ENCODE results near the gene KCTD18.

The KCTD18 gene

DNA sequence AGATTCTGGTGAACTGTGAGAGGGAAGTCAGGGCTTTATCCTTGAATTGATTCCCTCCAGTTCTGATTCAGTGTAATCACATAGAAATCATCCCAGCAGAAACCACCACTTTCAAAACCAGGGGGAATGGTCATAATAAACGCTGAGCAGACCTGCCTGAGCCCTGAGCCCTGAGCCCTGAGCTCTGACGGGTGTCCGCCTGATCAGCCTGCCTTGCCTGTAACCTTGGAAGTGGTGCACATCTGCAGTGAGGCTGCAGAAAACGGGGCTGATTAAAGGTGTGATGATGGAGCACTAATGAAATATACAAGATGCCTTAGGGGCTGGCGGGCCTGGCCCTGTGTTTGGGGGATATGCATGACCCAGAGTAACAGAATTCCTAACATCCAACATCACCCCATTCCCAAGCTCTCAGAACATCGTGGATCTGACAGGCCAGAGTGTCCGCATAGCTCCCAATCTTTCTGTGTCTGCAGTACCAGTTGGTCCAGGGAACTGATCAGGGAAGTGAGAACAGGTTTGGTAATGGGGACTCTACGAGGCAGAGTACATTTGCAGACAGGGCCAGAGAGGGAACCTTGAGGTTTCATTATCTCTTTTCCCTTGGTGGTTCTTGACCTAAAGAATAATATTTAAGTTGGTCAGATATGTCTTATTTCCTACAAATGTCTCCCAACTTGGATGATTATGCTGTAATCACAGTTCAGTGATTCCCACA, 37.8 kb downstream of the KCTD18 start:
- Histone ChIP-seq H3K4me3 (replicated peaks; ENCODE audit: insufficient read depth, low read length) (no peak overlapping the region), H3K27ac (replicated peaks) (no peak overlapping the region), H3K27me3 (ENCODE audit: insufficient read depth, poor library complexity, severe bottlenecking) (no peaks in the 10 kb centered on the region)
- no peak for DNase-seq (ENCODE audit: low read depth in 1 of 2, low spot score in 1 of 2)
- no peak for TF ChIP-seq CTCF (IDR thresholded peaks at IDR 0.05; ENCODE audit: insufficient read depth, low read length)
- TF ChIP-seq, protein P1, sequence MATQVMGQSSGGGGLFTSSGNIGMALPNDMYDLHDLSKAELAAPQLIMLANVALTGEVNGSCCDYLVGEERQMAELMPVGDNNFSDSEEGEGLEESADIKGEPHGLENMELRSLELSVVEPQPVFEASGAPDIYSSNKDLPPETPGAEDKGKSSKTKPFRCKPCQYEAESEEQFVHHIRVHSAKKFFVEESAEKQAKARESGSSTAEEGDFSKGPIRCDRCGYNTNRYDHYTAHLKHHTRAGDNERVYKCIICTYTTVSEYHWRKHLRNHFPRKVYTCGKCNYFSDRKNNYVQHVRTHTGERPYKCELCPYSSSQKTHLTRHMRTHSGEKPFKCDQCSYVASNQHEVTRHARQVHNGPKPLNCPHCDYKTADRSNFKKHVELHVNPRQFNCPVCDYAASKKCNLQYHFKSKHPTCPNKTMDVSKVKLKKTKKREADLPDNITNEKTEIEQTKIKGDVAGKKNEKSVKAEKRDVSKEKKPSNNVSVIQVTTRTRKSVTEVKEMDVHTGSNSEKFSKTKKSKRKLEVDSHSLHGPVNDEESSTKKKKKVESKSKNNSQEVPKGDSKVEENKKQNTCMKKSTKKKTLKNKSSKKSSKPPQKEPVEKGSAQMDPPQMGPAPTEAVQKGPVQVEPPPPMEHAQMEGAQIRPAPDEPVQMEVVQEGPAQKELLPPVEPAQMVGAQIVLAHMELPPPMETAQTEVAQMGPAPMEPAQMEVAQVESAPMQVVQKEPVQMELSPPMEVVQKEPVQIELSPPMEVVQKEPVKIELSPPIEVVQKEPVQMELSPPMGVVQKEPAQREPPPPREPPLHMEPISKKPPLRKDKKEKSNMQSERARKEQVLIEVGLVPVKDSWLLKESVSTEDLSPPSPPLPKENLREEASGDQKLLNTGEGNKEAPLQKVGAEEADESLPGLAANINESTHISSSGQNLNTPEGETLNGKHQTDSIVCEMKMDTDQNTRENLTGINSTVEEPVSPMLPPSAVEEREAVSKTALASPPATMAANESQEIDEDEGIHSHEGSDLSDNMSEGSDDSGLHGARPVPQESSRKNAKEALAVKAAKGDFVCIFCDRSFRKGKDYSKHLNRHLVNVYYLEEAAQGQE (IDR thresholded peaks at IDR 0.05; ENCODE audit: insufficient replicate concordance, low read depth): no peak
- TF ChIP-seq GABPA (IDR thresholded peaks at IDR 0.05; ENCODE audit: low read depth): no peak
- no peak for TF ChIP-seq SPI1 (IDR thresholded peaks at IDR 0.05; ENCODE audit: borderline replicate concordance, low read depth)
- TF ChIP-seq POLR2AphosphoS5 (IDR thresholded peaks at IDR 0.05; ENCODE audit: low read depth): no peak

- H3K4me3 ChIP-seq (replicated peaks; ENCODE audit: insufficient read depth, low read length): no peak overlapping the region
- no peak overlapping the region for H3K27ac ChIP-seq (replicated peaks)
- no peaks in the 10 kb centered on the region for H3K27me3 ChIP-seq (ENCODE audit: insufficient read depth, poor library complexity, severe bottlenecking)
- TF ChIP-seq GABPA (IDR thresholded peaks at IDR 0.05; ENCODE audit: low read depth) (no peak), CTCF (IDR thresholded peaks at IDR 0.05; ENCODE audit: insufficient read depth, low read length) (peak; percentile 49), SPI1 (IDR thresholded peaks at IDR 0.05; ENCODE audit: borderline replicate concordance, low read depth) (no peak), POLR2AphosphoS5 (IDR thresholded peaks at IDR 0.05; ENCODE audit: low read depth) (no peak)
- TF ChIP-seq, protein P1 (IDR thresholded peaks at IDR 0.05; ENCODE audit: insufficient replicate concordance, low read depth): no peak
- DNase-seq (ENCODE audit: low read depth in 1 of 2, low spot score in 1 of 2): peak in 1 of 2 experiments; percentile 17
Observed at GRCh38 chr2:200471324-200471848, 38.5 kb downstream of the KCTD18 start.

- no peak for DNase-seq (ENCODE audit: low read depth in 1 of 2, low spot score in 1 of 2)
- Histone ChIP-seq H3K27me3 (ENCODE audit: insufficient read depth, poor library complexity, severe bottlenecking) (no peaks in the 10 kb centered on the region), H3K4me3 (replicated peaks; ENCODE audit: insufficient read depth, low read length) (no peak overlapping the region), H3K27ac (replicated peaks) (no peak overlapping the region)
- TF ChIP-seq POLR2AphosphoS5 (IDR thresholded peaks at IDR 0.05; ENCODE audit: low read depth) (no peak), SPI1 (IDR thresholded peaks at IDR 0.05; ENCODE audit: borderline replicate concordance, low read depth) (no peak), GABPA (IDR thresholded peaks at IDR 0.05; ENCODE audit: low read depth) (no peak), CTCF (IDR thresholded peaks at IDR 0.05; ENCODE audit: insufficient read depth, low read length) (no peak)
- TF ChIP-seq, protein P1 (IDR thresholded peaks at IDR 0.05; ENCODE audit: insufficient replicate concordance, low read depth): no peak
Observed at GRCh38 chr2:200470230-200470629, 39.6 kb downstream of the KCTD18 start.

All from HL-60 (cell line).